Right hindlimb (tissue), 1 donor: ENCODE results near the gene FAM131C.
"Not testable (repeated sequence)": the region's sequence is repeated elsewhere in the genome, so short reads cannot be mapped to it uniquely, and the experiment has no call there.

ENCODE experiments used
- DNase-seq: peaks from one replicate; pipeline ENCODE4 v3.0.0-alpha.2; 2018

The FAM131C gene

DNA sequence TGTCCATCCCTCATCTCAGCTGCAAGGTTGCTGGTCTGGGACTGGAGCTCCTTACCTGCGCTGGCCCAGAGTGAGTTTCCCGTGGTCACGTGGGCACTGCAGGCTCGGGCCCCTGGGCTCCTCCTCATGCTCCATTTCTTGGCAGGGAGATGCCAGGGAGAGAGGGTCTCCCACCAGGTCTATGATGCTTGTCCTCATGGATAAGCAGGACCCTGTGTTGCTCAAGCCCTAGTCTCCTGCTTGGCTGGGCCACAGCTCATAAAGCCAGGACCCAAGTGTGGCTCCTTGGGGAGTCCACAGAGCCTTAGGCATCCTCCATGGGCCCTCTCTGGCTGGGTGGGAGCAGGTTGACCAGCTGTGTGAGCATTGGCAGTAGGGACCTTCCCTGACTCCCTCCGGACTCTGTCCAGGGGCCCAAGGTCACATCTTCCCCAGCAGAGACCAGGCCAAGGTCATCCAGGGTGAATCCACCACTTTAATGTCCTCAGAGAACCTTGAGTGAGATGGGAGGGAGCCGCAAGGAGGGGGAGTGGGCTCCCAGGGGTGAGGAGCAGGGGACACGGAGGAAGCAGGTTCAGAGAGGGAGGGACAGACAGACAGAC is 16.0 kb downstream of the FAM131C start:
- DNase-seq = not testable (repeated sequence)

GRCh38 chr1:16056521-16056912 is 16.9 kb downstream of the FAM131C start:
- DNase-seq = not testable (repeated sequence)

DNA sequence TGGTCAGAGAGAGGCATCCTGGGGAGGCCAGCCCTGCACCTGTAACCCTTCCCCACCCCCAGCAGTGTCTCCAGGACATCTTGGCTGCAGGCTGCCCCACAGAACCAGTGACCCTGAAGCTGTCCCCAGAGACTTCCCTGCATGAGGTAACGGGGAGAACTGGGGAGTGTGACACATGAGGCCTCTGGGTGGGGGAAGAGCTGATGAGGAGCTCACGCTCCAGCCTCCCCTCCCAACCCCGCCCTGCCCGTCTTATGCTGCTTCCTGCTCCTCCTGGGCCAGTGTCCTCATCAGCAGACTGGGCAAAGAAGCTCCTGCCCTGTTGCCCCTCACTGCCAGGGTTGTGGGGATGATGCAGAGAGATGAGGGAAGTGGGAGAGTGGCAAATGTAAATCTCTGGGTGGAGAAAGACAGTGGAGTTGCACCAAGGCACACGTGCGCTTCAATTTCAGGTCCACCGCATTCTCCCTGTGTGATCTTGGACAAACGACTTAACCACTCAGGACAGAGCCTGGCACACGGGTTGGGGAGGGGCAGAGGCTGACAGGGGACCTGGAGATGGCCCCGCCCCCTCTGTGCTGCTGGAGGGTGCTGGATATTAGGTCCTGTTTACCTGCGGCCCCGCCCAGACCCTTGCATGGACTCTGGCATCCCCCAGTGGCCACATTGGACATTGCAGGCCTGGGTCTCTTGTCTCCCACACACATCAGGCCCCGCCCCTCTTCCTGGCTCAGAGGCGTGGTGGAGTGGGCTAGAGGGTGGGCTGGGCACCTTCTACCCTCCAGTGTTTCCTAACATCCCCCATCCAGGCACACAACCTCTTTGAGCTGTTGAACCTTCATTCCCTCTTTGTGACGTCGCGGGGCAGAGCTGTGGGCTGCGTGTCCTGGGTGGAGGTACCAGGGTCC is 17.6 kb downstream of the FAM131C start:
- DNase-seq = peak; percentile 87

DNA sequence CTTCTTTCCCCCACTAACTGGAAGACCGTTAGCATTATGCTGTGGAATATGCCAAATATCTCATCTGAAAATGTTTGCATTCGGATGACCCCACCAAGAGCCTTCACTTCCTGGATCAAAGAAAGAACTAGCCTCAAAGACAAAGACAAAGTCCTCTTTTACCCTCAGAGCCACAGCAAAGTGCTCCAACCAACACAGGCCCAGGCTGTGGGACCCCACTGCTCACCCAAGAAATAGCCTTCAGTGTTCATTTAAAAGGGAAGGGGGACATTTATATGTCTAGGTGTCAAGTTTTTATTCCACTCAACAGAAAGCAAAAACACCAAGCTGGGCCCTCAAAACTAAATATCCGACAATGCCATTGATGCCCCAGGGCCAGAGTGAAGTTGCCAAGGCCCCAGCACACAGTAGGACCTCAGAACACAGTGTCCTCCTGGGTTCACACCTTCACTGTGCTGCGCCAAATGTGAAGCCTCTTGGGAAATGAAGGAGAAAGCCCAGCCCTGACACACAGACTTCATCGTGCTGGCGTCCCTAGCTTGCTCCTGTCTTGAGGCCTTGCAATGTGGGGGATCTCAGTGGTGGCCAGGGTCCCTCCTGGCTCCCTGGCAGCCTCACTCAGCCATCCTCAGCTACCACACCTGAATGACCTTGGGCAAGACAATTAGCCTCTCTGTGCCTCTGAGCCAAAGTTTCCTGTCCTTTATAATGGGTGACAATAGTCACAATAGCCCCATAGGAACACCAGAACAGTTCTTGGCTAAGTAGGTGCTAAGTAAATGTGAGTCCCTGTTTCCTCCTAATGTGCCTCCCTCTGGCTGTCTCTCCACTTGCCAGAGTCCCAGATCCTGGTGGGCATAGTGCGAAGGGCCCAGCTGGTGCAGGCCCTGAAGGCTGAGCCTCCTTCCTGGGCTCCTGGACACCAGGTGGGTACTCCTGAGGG is 18.6 kb downstream of the FAM131C start:
- DNase-seq = no peak

GRCh38 chr1:16053781-16054502 is 19.5 kb downstream of the FAM131C start:
- DNase-seq = no peak

DNA sequence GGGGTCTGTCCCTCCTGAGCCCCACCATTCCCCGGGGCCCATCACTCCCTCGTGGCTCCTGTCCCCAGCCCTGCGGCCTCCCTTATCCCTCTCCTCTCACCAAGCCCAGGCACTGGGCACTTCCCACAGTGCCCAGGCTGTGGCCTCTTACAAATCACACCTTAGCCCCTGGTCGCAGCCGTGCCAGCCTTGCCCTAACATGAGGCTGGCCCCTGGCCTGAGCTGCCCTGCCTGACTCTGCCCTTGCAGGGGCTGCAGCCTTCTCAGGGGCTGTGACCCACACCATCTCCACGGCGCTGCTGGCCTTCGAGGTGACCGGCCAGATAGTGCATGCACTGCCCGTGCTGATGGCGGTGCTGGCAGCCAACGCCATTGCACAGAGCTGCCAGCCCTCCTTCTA is 21.5 kb downstream of the FAM131C start:
- DNase-seq = not testable (repeated sequence)

DNA sequence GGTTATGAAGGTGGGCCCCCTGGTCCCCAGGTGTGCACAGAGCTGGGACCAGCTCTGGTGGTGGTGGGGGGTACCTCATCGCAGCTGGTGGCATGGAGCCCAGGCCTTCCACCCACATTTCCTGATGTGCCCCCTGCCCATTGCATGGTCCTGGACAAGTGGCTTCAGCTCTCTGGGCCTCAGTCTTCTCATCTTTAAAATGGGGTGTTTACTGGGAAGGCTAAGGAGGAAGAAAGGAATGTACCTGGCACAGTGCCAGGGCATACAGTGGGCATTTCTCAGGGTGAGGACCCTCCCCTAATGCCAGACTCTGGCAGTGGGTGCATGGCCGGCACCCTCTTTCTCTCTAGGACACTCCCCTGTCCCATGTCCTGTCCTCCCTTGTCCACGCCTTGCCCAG is 22.4 kb downstream of the FAM131C start:
- no peak for DNase-seq

- no peak for DNase-seq
Measured at GRCh38 chr1:16050328-16050727, 23.1 kb downstream of the FAM131C start.

- DNase-seq = peak; percentile 62
Measured at GRCh38 chr1:16048573-16049189, 24.8 kb downstream of the FAM131C start.

DNA sequence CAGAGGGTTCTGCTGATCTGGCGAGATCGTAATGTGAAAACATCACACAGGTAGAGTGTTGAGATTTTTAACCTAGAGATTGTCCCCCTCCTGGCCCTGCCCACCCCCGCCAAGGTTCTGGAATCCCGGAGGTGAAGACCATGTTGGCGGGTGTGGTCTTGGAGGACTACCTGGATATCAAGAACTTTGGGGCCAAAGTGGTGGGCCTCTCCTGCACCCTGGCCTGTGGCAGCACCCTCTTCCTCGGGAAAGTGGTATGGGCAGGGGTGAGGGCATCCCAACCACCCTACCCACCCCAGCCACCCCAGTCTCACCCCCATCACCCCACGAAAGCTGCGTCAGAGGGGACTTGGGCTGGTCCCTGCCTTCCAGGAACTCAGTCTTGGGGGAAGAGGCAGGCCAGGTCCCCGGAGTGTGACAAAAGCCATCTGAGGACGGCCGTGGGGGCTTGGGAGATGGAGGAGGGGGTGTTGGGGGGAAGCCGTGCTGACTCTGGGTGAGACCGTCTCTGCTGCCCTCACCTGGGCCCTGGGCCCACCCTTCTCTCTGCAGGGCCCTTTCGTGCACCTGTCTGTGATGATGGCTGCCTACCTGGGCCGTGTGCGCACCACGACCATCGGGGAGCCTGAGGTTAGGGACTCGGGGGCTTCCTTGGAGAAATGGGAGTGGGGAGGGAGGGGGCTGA is 25.5 kb downstream of the FAM131C start:
- no peak for DNase-seq

GRCh38 chr1:16046842-16047241 is 26.6 kb downstream of the FAM131C start:
- DNase-seq = no peak

DNA sequence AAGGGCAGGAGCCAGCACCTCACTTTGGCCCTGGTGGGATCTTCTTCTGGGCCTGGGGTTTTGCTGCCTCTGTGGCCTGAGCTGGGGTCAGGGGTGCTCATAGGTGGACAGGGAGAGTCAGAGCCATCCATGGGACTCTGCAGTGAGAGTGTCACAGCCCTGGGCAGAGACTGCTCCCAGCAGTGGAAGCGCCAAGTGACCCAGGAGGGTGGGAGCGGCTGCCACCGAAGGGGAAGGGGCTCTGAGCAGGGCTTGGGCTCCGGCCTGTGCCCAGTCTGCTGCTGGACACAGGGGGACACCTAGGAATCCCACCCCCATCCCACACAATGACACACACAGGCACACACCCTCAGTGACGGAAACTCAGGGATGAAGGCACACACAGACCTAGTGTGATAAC is 29.5 kb downstream of the FAM131C start:
- DNase-seq = no peak

DNA sequence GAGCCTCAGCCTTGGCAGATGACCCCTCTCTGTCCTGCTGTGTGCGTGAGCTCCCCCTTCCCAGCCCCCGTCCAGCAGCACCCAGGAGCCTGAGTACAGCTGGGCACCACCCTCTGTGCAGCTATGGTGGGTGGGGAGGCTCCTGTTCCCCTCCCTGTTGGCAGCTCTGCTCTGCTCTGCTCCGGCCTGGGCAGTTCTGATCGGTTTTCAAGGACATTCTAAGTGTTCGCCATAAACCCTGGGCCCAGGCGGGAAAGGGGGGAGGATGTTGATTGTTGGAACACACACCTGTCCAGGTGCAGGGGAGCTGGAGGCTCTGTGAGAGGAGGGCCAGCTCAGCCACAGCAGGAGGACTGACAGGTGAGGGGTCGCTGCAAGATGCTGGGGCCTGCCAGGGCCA is 29.9 kb downstream of the FAM131C start, which contains the start of gene CLCNKB:
Gene CLCNKB, plus strand, starts transcription at position 262 of the 400 bp plus-strand sequence. CDS start 711 bp downstream, outside the sequence.
- no peak for DNase-seq

DNA sequence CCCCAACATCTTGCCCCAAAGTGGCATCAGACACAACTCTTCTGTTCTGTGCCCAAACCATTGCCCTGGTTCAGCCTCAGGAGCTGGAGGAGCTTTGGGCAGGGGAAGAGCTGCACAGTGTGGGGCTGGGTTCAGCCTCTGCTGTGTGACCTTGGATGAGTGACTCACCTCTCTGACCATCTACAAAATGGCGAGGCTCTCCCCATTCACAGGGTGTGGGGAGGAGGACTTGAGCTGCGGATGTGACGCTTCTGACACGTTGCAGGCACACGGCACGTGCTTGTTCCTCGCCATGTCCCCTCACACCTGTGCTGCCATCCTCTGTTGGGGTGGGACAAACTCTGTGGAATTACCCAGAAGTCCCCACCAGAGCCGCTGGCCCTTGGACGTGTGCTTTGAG is 30.8 kb downstream of the FAM131C start:
- not testable (repeated sequence) for DNase-seq

DNA sequence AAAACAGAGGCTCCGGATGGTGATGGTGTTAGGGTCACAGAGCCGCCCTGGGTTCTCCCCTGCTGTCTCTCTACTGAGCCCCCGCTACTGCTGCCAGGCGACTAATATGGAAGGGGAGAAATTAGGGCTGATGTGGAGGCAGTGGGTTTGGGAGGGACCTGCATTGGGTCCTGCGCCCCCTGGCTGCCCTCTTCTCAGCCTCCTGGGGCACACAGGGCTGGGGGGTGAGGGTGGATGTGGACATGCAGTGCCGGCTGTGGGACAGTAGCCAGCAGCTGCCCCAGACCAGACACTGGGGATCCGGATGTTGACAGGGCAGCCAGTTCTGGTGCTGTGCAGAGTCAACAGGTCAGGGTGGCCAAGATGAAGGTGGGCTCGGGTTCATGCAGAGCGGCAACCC is 31.4 kb downstream of the FAM131C start:
- DNase-seq = no peak

DNA sequence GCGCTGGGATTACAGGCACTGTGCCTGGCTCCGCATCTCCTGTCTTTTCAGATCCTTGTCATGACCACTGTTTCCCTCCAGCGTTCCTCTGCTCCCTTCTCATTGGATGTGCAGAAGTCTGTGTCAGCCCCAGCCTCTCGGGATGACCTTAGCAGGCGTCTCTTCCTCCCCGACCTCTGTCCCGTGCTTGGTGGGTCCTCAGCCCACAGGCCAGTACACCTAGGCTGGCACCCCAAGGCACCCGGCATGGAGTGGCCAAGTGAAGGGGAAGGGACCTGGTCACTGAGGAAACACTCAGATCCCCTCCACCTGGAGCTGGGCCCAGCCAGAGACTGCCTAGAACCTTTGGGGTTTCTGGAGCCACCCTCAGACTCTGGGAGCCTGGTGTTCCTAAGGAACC is 32.3 kb downstream of the FAM131C start:
- DNase-seq = no peak

DNA sequence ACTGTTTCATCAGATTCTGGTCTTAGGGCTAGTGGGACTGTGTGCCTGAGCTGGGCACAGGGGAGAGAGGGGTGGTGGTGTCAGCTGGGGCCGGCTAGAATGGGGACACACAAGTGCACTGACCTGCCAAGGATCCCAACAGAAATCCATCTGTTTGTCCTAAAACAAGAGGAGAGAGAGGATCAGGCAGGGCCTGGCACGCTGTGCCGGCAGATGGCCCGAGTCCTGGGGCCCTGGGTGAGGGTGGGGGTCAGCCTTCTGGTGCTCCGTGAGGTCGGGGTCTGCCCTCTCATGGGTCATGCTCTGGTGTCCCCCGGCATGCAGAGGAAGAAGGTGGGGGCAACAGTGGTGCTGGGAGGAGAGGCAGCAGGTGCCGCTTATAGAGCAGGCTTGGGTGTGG is 33.6 kb downstream of the FAM131C start:
- not testable (repeated sequence) for DNase-seq

GRCh38 chr1:16038620-16038912 is 34.9 kb downstream of the FAM131C start:
- DNase-seq = no peak

- not testable (repeated sequence) for DNase-seq
Measured at GRCh38 chr1:16036461-16036860, 37.0 kb downstream of the FAM131C start.

- not testable (repeated sequence) for DNase-seq
Measured at GRCh38 chr1:16033103-16033632, 40.3 kb downstream of the FAM131C start.
